Endothelial cell of umbilical vein (primary cell): ENCODE results near the gene CCNL2.

Experiments used
- EZH2 ChIP-seq: IDR thresholded peaks from 2 replicates; pipeline ENCODE4 v1.6.1; 2012; ENCODE audit warnings: borderline replicate concordance, low read depth, mild to moderate bottlenecking, moderate library complexity, low read length, inconsistent platforms; ENCODE audit not compliant: severe bottlenecking
- POLR2A ChIP-seq: IDR thresholded peaks from 2 replicates; pipeline ENCODE4 v1.6.1; 2012; ENCODE audit warnings: low read depth, mild to moderate bottlenecking, control low read depth, low read length
- TF ChIP-seq, protein P1 (sequence below), 2 donors: IDR thresholded peaks; 1 replicate in 1 of 2; 2 replicates in 1 of 2; pipeline ENCODE4 v1.5.1; 2011; ENCODE audit warnings: low read length in 2 of 2, mild to moderate bottlenecking in 2 of 2, moderate library complexity in 2 of 2, control low read depth in 1 of 2, inconsistent platforms in 1 of 2, low read depth in 1 of 2; ENCODE audit not compliant: insufficient read depth in 1 of 2; ENCODE audit errors: extremely low read depth in 1 of 2

DNA sequence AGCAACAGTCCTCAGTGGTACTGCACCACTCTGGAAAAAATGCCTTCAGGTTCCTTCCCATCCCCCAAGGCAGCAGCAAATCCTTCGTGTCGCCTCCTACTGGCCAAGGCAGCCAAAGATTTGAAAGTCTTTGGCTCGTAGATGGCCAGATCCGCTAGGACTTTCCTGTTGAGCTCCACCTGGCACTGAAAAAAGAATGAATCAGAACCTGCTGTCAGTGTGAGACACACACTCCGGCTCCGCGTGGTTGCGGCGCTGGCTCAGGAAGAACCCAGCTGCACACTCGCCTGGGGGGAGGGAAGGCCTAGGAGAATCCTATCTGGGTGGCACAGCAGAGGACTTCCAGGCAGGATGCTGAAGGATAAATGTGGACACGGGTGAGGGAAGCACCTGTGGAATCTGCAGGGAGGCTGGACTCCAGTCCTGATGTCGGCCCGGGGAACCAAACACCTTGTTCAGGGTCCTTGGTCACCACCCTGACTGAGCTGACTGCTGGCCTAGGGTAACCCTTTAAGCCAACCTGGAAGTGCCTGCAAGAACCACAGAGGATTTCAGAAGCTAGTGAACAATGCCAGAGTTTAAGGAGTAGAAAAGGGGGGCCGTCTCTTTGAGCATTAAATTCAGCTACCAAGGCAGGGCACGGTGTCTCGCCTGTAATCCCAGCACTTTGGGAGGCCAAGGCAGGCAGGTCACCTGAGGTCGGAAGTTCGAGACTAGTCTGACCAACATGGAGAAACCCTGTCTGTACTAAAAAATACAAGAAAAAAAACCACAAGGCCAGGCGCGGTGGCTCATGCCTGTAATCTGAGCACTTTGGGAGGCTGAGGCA lies 3.2 kb upstream of the CCNL2 start:
- TF ChIP-seq POLR2A, result no peak
- TF ChIP-seq, protein P1, sequence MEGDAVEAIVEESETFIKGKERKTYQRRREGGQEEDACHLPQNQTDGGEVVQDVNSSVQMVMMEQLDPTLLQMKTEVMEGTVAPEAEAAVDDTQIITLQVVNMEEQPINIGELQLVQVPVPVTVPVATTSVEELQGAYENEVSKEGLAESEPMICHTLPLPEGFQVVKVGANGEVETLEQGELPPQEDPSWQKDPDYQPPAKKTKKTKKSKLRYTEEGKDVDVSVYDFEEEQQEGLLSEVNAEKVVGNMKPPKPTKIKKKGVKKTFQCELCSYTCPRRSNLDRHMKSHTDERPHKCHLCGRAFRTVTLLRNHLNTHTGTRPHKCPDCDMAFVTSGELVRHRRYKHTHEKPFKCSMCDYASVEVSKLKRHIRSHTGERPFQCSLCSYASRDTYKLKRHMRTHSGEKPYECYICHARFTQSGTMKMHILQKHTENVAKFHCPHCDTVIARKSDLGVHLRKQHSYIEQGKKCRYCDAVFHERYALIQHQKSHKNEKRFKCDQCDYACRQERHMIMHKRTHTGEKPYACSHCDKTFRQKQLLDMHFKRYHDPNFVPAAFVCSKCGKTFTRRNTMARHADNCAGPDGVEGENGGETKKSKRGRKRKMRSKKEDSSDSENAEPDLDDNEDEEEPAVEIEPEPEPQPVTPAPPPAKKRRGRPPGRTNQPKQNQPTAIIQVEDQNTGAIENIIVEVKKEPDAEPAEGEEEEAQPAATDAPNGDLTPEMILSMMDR (IDR thresholded peaks at IDR 0.05; ENCODE audit: extremely low read depth in 1 of 2, insufficient read depth in 1 of 2, low read depth in 1 of 2, low read length in 2 of 2), result peak; percentile 61 to 76
- no peak for TF ChIP-seq EZH2
